B cell (primary cell): ENCODE results near the gene GUCY2D. TPM values are rescaled to one million over a fixed set of nuclear protein-coding genes. Genes with fewer than 3 reads are reported as not detected.

Source experiments
- ATAC-seq: fragments of 200-7000 bp; cut with Tn5 transposase; one replicate; pipeline ENCODE4 v1.10.0; 2021; ENCODE audit warnings: low read depth, mild to moderate bottlenecking, moderate number of reproducible peaks, moderate library complexity
- CTCF ChIA-PET: fragments of 350-600 bp; sonication (Branson Sonifier 250); formaldehyde crosslinking; loops from one replicate; lab custom pipeline; 2021; ENCODE audit warnings: antibody characterized with exemption, inconsistent platforms; lab: Charles Lee
- POLR2A ChIA-PET: fragments of 350-600 bp; sonication (Branson Sonifier 250); formaldehyde crosslinking; loops from one replicate; lab custom pipeline; 2021; ENCODE audit warnings: antibody characterized with exemption; lab: Charles Lee
- DNase-seq: peaks from one replicate; pipeline ENCODE4 v3.0.0; 2013
- H2AFZ ChIP-seq: 2 replicates; pipeline ENCODE4 v1.6.1; 2012; ENCODE audit warnings: mild to moderate bottlenecking, low read depth, low read length; ENCODE audit not compliant: insufficient read depth, poor library complexity, severe bottlenecking
- H3K27ac ChIP-seq, 2 donors: 1 replicate in 1 of 2; 2 replicates in 1 of 2; pipeline ENCODE4 v1.5.1; 2012 to 2013; ENCODE audit warnings: low read length in 2 of 2, mild to moderate bottlenecking in 2 of 2, moderate library complexity in 1 of 2
- H3K27me3 ChIP-seq, 4 experiments: fragments of 200-600 bp in 1 of 4; sonication (generic) in 1 of 4; replicated peaks in 1 of 4; 1 replicate in 2 of 4; 2 replicates in 2 of 4; pipeline versions ENCODE4 v1.6.1 to v1.7.0; 2013 to 2016; ENCODE audit warnings: low read length in 3 of 4, mild to moderate bottlenecking in 2 of 4, mixed read lengths in 1 of 4, moderate library complexity in 1 of 4; ENCODE audit not compliant: insufficient read depth in 4 of 4, control insufficient read depth in 3 of 4; ENCODE audit errors: control extremely low read depth in 1 of 4
- H3K36me3 ChIP-seq, 2 experiments: replicated peaks in 1 of 2; 1 replicate in 1 of 2; 2 replicates in 1 of 2; pipeline versions ENCODE4 v1.6.1 to v1.7.1; 2013; ENCODE audit warnings: low read length in 1 of 2; ENCODE audit not compliant: insufficient read depth in 2 of 2, control insufficient read depth in 1 of 2; ENCODE audit errors: control extremely low read depth in 1 of 2, extremely low read depth in 1 of 2
- H3K4me1 ChIP-seq, 2 donors: fragments of 200-600 bp in 1 of 2; sonication (generic) in 1 of 2; 1 replicate in 1 of 2; 2 replicates in 1 of 2; pipeline versions ENCODE4 v1.5.1 to v1.6.1; 2013 to 2017; ENCODE audit warnings: low read length in 2 of 2; ENCODE audit not compliant: control insufficient read depth in 2 of 2, insufficient read depth in 2 of 2
- H3K4me2 ChIP-seq: replicated peaks from 2 replicates; pipeline ENCODE3; 2012; ENCODE audit warnings: mild to moderate bottlenecking, low read depth, low read length; ENCODE audit not compliant: poor library complexity, severe bottlenecking
- H3K4me3 ChIP-seq, 5 experiments: fragments of 200-600 bp in 1 of 5; sonication (generic) in 1 of 5; 1 replicate in 3 of 5; 2 replicates in 2 of 5; pipeline versions ENCODE4 v1.5.1 to v1.7.0; 2011 to 2016; ENCODE audit warnings: low read length in 4 of 5, mild to moderate bottlenecking in 4 of 5, low read depth in 2 of 5, control low read depth in 1 of 5, moderate library complexity in 1 of 5; ENCODE audit not compliant: insufficient read depth in 1 of 5; ENCODE audit errors: control extremely low read depth in 1 of 5, extremely low read depth in 1 of 5
- H3K79me2 ChIP-seq: fragments of 200-600 bp; sonication (generic); one replicate; pipeline ENCODE4 v1.6.0; 2016; ENCODE audit warnings: low read length; ENCODE audit not compliant: control insufficient read depth, insufficient read depth
- H3K9ac ChIP-seq: fragments of 200-600 bp; sonication (generic); 2 replicates; pipeline ENCODE4 v1.6.1; 2017; ENCODE audit warnings: mild to moderate bottlenecking, low read length, moderate library complexity
- H3K9me3 ChIP-seq, 3 donors: one replicate each; pipeline versions ENCODE4 v1.6.1 to v1.7.1; 2013; ENCODE audit warnings: low read length in 2 of 3; ENCODE audit not compliant: control insufficient read depth in 2 of 3, insufficient read depth in 1 of 3; ENCODE audit errors: control extremely low read depth in 1 of 3
- H4K20me1 ChIP-seq: 2 replicates; pipeline ENCODE4 v1.6.0; 2012; ENCODE audit warnings: mild to moderate bottlenecking, low read length; ENCODE audit not compliant: insufficient read depth, control insufficient read depth, poor library complexity, severe bottlenecking
- H3K27ac Mint-ChIP-seq: one replicate; pipeline ENCODE4 v1.8.0; 2021; ENCODE audit warnings: mixed read lengths
- H3K27me3 Mint-ChIP-seq: one replicate; pipeline ENCODE4 v1.8.0; 2021; ENCODE audit warnings: mixed read lengths
- H3K4me1 Mint-ChIP-seq: one replicate; pipeline ENCODE4 v1.8.0; 2021; ENCODE audit warnings: mixed read lengths
- H3K4me3 Mint-ChIP-seq: one replicate; pipeline ENCODE4 v1.8.0; 2021; ENCODE audit warnings: mixed read lengths
- H3K9me3 Mint-ChIP-seq: one replicate; pipeline ENCODE4 v1.8.0; 2022; ENCODE audit warnings: mixed read lengths; ENCODE audit not compliant: insufficient read depth
- EZH2 ChIP-seq: IDR thresholded peaks from 2 replicates; pipeline ENCODE4 v1.6.1; 2012; ENCODE audit warnings: borderline replicate concordance, low read depth, mild to moderate bottlenecking, moderate library complexity, low read length; ENCODE audit not compliant: insufficient read depth, poor library complexity, severe bottlenecking
- WGBS: methylation state at CpG from one replicate; pipeline ENCODE4 v1.1.5; 2013; ENCODE audit warnings: missing lambda C conversion rate; ENCODE audit not compliant: insufficient coverage; 5-methylcytosine and 5-hydroxymethylcytosine counted together
- intact Hi-C: fragments of 100-400 bp; cut with micrococcal nuclease; formaldehyde crosslinking; loops from one replicate; pipeline ENCODE4 v1.10.0; 2022
- polyA plus RNA-seq: library from polyadenylated mRNA; depleted of rRNA; stranded (reverse); fragments of >200 nt; gene quantifications from 2 replicates; pipeline ENCODE4 v1.2.3, GENCODE V29; 2012
- total RNA-seq, 2 donors: library from RNA; stranded (reverse); fragments of 120-200 nt in 1 of 2; gene quantifications; 1 replicate in 1 of 2; 2 replicates in 1 of 2; pipeline versions ENCODE4 v1.2.3 to v1.2.4, GENCODE V29; 2013 to 2022
- TF ChIP-seq, protein P1 (sequence below): fragments of 200-600 bp; IDR thresholded peaks from one replicate; pipeline ENCODE4 v1.8.0; 2022; ENCODE audit warnings: antibody characterized with exemption, mild to moderate bottlenecking

GUCY2D gene
- total and polyA plus RNA-seq, 2 donors (not counting 1 experiment from before 2014, with no cell fraction given), result not detected

DNA sequence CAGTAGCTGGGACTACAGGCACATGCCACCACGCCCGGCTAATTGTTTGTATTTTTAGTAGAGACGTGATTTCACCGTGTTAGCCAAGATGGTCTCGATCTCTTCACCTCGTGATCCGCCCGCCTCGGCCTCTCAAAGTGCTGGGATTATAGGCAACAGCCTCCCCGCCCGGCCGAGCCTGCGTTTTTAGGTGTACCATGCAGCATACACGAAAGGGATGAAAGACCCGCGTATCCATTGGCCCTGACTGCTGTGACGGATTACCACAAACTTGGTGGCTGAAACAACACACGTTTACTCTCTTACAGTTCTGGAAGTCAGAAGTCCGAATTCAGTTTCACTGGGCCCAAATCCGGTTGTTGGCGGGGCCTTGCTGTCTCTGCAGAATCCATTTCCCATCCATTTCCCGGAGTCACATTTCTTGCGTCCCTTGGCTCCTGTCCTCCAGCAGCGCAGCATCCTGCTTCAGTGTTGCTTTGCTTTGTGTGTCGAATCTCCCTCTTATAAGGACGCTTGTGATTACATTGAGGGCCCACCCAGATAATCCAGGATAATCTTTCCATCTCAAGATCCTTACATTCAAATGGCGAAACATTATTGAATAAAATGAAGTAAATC lies 8.3 kb upstream of the GUCY2D start:
- no peak overlapping the region for H3K4me3 Mint-ChIP-seq
- Histone ChIP-seq H3K9ac (no peak overlapping the region), H3K4me3 (no peak overlapping the region), H3K4me1 (peaks cover 12 to 20% of the 10 kb centered on the region in 2 donors), H3K4me2 (no peak overlapping the region), H3K36me3 (no peaks in the 10 kb centered on the region), H4K20me1 (no peaks in the 10 kb centered on the region), H3K27me3 (peaks cover 0 to 23% (median 0%) of the 10 kb centered on the region in 4 experiments), H3K79me2 (no peaks in the 10 kb centered on the region), H3K27ac (no peak overlapping the region), H3K9me3 (no peaks in the 10 kb centered on the region), H2AFZ (no peak overlapping the region)
- DNase-seq, result no peak
- ATAC-seq, result no peak
- 98% methylated on average over 26 of the region's 27 CpGs for WGBS
- ChIA-PET CTCF (interaction anchor here (1.3 to 1.6 kb wide), 3 partner anchors 11 to 132 kb away, joined by 4 to 5 read pairs (median 5); no protein-coding TSS in a partner anchor), POLR2A (no interaction called here)
- H3K27ac Mint-ChIP-seq, result no peak overlapping the region
- peaks cover 24% of the 10 kb centered on the region for H3K4me1 Mint-ChIP-seq
- peaks cover 23% of the 10 kb centered on the region for H3K27me3 Mint-ChIP-seq
- no peaks in the 10 kb centered on the region for H3K9me3 Mint-ChIP-seq
- intact Hi-C loops, result no loop called here
- TF ChIP-seq, protein P1, sequence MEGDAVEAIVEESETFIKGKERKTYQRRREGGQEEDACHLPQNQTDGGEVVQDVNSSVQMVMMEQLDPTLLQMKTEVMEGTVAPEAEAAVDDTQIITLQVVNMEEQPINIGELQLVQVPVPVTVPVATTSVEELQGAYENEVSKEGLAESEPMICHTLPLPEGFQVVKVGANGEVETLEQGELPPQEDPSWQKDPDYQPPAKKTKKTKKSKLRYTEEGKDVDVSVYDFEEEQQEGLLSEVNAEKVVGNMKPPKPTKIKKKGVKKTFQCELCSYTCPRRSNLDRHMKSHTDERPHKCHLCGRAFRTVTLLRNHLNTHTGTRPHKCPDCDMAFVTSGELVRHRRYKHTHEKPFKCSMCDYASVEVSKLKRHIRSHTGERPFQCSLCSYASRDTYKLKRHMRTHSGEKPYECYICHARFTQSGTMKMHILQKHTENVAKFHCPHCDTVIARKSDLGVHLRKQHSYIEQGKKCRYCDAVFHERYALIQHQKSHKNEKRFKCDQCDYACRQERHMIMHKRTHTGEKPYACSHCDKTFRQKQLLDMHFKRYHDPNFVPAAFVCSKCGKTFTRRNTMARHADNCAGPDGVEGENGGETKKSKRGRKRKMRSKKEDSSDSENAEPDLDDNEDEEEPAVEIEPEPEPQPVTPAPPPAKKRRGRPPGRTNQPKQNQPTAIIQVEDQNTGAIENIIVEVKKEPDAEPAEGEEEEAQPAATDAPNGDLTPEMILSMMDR, result no peak
- TF ChIP-seq EZH2, result no peak

- Histone ChIP-seq H2AFZ (no peak overlapping the region), H3K9me3 (no peaks in the 10 kb centered on the region), H3K4me3 (no peak overlapping the region), H3K79me2 (no peaks in the 10 kb centered on the region), H3K9ac (no peak overlapping the region), H3K4me1 (peaks cover 4 to 5% of the 10 kb centered on the region in 2 donors), H3K4me2 (no peak overlapping the region), H3K27me3 (peaks cover 0 to 23% (median 4%) of the 10 kb centered on the region in 4 experiments), H4K20me1 (no peaks in the 10 kb centered on the region), H3K36me3 (no peaks in the 10 kb centered on the region), H3K27ac (no peak overlapping the region)
- WGBS, result 93% methylated on average over 2 of the region's 2 CpGs
- Mint-ChIP-seq H3K4me1 (peaks cover 14% of the 10 kb centered on the region), H3K27ac (no peak overlapping the region), H3K27me3 (peaks cover 30% of the 10 kb centered on the region), H3K4me3 (no peak overlapping the region), H3K9me3 (no peaks in the 10 kb centered on the region)
- intact Hi-C loops, result no loop called here
- ATAC-seq (no peak), DNase-seq (no peak)
- CTCF ChIA-PET, result interaction anchor here (0.6 kb wide), 1 partner anchor 133 kb away, joined by 5 read pairs; no protein-coding TSS in a partner anchor
- TF ChIP-seq, protein P1, result no peak
- TF ChIP-seq EZH2, result no peak
- POLR2A ChIA-PET, result no interaction called here
These were observed 6.7 kb upstream of the GUCY2D start for GRCh38 chr17:7995724-7996123.
